ENCODE results near the gene KLHL3. TPM values are rescaled to one million over a fixed set of nuclear protein-coding genes. Genes with fewer than 3 reads are reported as not detected.

The KLHL3 gene
- total and polyA plus RNA-seq, 2 donors (not counting 3 experiments of a cell fraction or from before 2014, with no cell fraction given) = 8.8 to 13.6 TPM

- DNase-seq (ENCODE audit: low read depth, low spot score) (peak; percentile 90), FAIRE-seq (peak; percentile 91)
- dilution Hi-C loops (cut with MboI; ENCODE audit: extremely low pct_ligation_motif_present, low sequenced_read_pairs) (loop anchor here (25.0 kb wide), 1 partner anchor 102 kb away; the partner anchor contains the start of gene HNRNPA0), intact Hi-C loops (cut with micrococcal nuclease) (loop anchor here (1.0 kb wide), 6 partner anchors 31 to 162 kb away; partner anchors contain the start of gene KLHL3)
- TF ChIP-seq POLR2A (IDR thresholded peaks at IDR 0.05; ENCODE audit: low read depth, low read length) (no peak), CTCF (IDR thresholded peaks at IDR 0.05; ENCODE audit: extremely low read depth in 1 of 2, insufficient read depth in 1 of 2, low read depth in 1 of 2, low read length in 2 of 2) (peak; percentile 75 to 78), POLR2AphosphoS5 (IDR thresholded peaks at IDR 0.05; ENCODE audit: insufficient read depth, low read depth, low read length) (no peak)
- H2AFZ ChIP-seq (ENCODE audit: low read depth, low read length) = peak overlapping the region; percentile 44
- CTCF ChIA-PET = interaction anchor here (0.6 to 6.1 kb wide), 47 partner anchors 9 to 473 kb away, joined by 3 to 721 read pairs (median 6); partner anchors contain the start of gene KLHL3
- POLR2A ChIA-PET = no interaction called here
- no peak overlapping the region for H3K9ac ChIP-seq (replicated peaks; ENCODE audit: extremely low read depth, insufficient read depth, low read length)
- peaks cover 4% of the 10 kb centered on the region for H3K4me1 ChIP-seq (ENCODE audit: control insufficient read depth, extremely low read depth, insufficient read depth, low read length)
- H3K9me1 ChIP-seq (replicated peaks; ENCODE audit: control insufficient read depth, extremely low read depth, insufficient read depth, low read length) = no peaks in the 10 kb centered on the region
- peak overlapping the region; percentile 10 for H3K4me2 ChIP-seq (ENCODE audit: insufficient read depth, low read length)
- no peaks in the 10 kb centered on the region for H3K9me3 ChIP-seq (replicated peaks; ENCODE audit: control insufficient read depth, insufficient read depth, low read length)
- no peaks in the 10 kb centered on the region for H4K20me1 ChIP-seq (replicated peaks; ENCODE audit: control insufficient read depth, extremely low read depth, insufficient read depth, low read length)
- no peak overlapping the region for H3K27ac ChIP-seq (ENCODE audit: insufficient read depth, low read depth, low read length)
- no peaks in the 10 kb centered on the region for H3K27me3 ChIP-seq (ENCODE audit: control insufficient read depth in 2 of 2, insufficient read depth in 2 of 2, low read length in 2 of 2)
- peaks cover 0 to 17% of the 10 kb centered on the region in 2 experiments for H3K36me3 ChIP-seq (ENCODE audit: control insufficient read depth in 2 of 2, extremely low read depth in 1 of 2, insufficient read depth in 2 of 2, low read length in 2 of 2)
- H3K79me2 ChIP-seq (ENCODE audit: control insufficient read depth, insufficient read depth, low read length) = no peaks in the 10 kb centered on the region
- BruUV-seq (replicated peaks) = no TSS peak
- no peak overlapping the region for H3K4me3 ChIP-seq (replicated peaks in 1 of 3; ENCODE audit: insufficient read depth in 1 of 3, low read depth in 1 of 3, low read length in 3 of 3)
These were observed 75.5 kb downstream of the KLHL3 start for GRCh38 chr5:137660349-137660817.

- H3K9ac ChIP-seq (replicated peaks; ENCODE audit: extremely low read depth, insufficient read depth, low read length) = no peak overlapping the region
- no peaks in the 10 kb centered on the region for H3K79me2 ChIP-seq (ENCODE audit: control insufficient read depth, insufficient read depth, low read length)
- no peak overlapping the region for H3K4me3 ChIP-seq (replicated peaks in 1 of 3; ENCODE audit: insufficient read depth in 1 of 3, low read depth in 1 of 3, low read length in 3 of 3)
- H2AFZ ChIP-seq (ENCODE audit: low read depth, low read length) = no peak overlapping the region
- H3K36me3 ChIP-seq (ENCODE audit: control insufficient read depth in 2 of 2, extremely low read depth in 1 of 2, insufficient read depth in 2 of 2, low read length in 2 of 2) = peaks cover 0 to 17% of the 10 kb centered on the region in 2 experiments
- dilution Hi-C loops (cut with MboI; ENCODE audit: extremely low pct_ligation_motif_present, low sequenced_read_pairs) = loop anchor here (25.0 kb wide), 1 partner anchor 103 kb away; the partner anchor contains the start of gene HNRNPA0
- no peak for FAIRE-seq
- intact Hi-C loops (cut with micrococcal nuclease) = no loop called here
- no peaks in the 10 kb centered on the region for H3K9me1 ChIP-seq (replicated peaks; ENCODE audit: control insufficient read depth, extremely low read depth, insufficient read depth, low read length)
- H3K9me3 ChIP-seq (replicated peaks; ENCODE audit: control insufficient read depth, insufficient read depth, low read length) = no peaks in the 10 kb centered on the region
- DNase-seq (ENCODE audit: low read depth, low spot score) = no peak
- H3K27ac ChIP-seq (ENCODE audit: insufficient read depth, low read depth, low read length) = no peak overlapping the region
- TF ChIP-seq POLR2A (IDR thresholded peaks at IDR 0.05; ENCODE audit: low read depth, low read length) = no peak
- no peak for TF ChIP-seq JUN (IDR thresholded peaks at IDR 0.05; ENCODE audit: borderline replicate concordance, insufficient read depth, insufficient read length, low read depth)
- no peak for TF ChIP-seq EZH2 (IDR thresholded peaks at IDR 0.05; ENCODE audit: borderline replicate concordance, low read depth, low read length, severe bottlenecking)
- no peak for TF ChIP-seq FOS (IDR thresholded peaks at IDR 0.05; ENCODE audit: borderline replicate concordance, insufficient read depth, low read length)
- no peak for TF ChIP-seq MAX (IDR thresholded peaks at IDR 0.05; ENCODE audit: insufficient read depth, insufficient read length)
- TF ChIP-seq CTCF (IDR thresholded peaks at IDR 0.05; ENCODE audit: extremely low read depth in 1 of 2, insufficient read depth in 1 of 2, low read depth in 1 of 2, low read length in 2 of 2) = no peak
- BruUV-seq (replicated peaks) = no TSS peak
- no peaks in the 10 kb centered on the region for H3K27me3 ChIP-seq (ENCODE audit: control insufficient read depth in 2 of 2, insufficient read depth in 2 of 2, low read length in 2 of 2)
- H3K4me1 ChIP-seq (ENCODE audit: control insufficient read depth, extremely low read depth, insufficient read depth, low read length) = peaks cover 4% of the 10 kb centered on the region
- CTCF ChIA-PET = interaction anchor here (0.8 to 6.1 kb wide), 12 partner anchors 10 to 119 kb away, joined by 4 to 721 read pairs (median 45); partner anchors contain the start of gene KLHL3
- POLR2A ChIA-PET = interaction anchor here (0.5 to 0.6 kb wide), 2 partner anchors 70 to 83 kb away, joined by 3 read pairs; no protein-coding TSS in a partner anchor
- no peak overlapping the region for H3K4me2 ChIP-seq (ENCODE audit: insufficient read depth, low read length)
- no peaks in the 10 kb centered on the region for H4K20me1 ChIP-seq (replicated peaks; ENCODE audit: control insufficient read depth, extremely low read depth, insufficient read depth, low read length)
These were observed 76.7 kb downstream of the KLHL3 start for GRCh38 chr5:137659209-137659608.

Data from endothelial cell of umbilical vein (primary cell).